ENCODE measurements around the gene EFHC2. TPM values are rescaled to one million over a fixed set of nuclear protein-coding genes. Genes with fewer than 3 reads are reported as not detected.

The EFHC2 gene
- total RNA-seq, 1 experiment from 2014 or later, result 4.3 TPM

GRCh38 chrX:44225667-44226066 lies 117.8 kb downstream of the EFHC2 start:
- peaks cover 10% of the 10 kb centered on the region for H3K4me1 ChIP-seq (replicated peaks; ENCODE audit: insufficient read depth)
- no peaks in the 10 kb centered on the region for H3K79me2 ChIP-seq (ENCODE audit: low read depth)
- TF ChIP-seq EZH2 (IDR thresholded peaks at IDR 0.05; ENCODE audit: low read depth), result no peak
- TF ChIP-seq, protein P1, sequence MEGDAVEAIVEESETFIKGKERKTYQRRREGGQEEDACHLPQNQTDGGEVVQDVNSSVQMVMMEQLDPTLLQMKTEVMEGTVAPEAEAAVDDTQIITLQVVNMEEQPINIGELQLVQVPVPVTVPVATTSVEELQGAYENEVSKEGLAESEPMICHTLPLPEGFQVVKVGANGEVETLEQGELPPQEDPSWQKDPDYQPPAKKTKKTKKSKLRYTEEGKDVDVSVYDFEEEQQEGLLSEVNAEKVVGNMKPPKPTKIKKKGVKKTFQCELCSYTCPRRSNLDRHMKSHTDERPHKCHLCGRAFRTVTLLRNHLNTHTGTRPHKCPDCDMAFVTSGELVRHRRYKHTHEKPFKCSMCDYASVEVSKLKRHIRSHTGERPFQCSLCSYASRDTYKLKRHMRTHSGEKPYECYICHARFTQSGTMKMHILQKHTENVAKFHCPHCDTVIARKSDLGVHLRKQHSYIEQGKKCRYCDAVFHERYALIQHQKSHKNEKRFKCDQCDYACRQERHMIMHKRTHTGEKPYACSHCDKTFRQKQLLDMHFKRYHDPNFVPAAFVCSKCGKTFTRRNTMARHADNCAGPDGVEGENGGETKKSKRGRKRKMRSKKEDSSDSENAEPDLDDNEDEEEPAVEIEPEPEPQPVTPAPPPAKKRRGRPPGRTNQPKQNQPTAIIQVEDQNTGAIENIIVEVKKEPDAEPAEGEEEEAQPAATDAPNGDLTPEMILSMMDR (conservative IDR thresholded peaks at IDR 0.05), result no peak
- no peak for DNase-seq
- CTCF ChIA-PET, result no interaction called here
- BruUV-seq (replicated peaks), result no TSS peak
- no peak overlapping the region for H2AFZ ChIP-seq
- H3K9me2 ChIP-seq (ENCODE audit: insufficient read depth), result no peaks in the 10 kb centered on the region
- no peaks in the 10 kb centered on the region for H3K27me3 ChIP-seq (ENCODE audit: insufficient read depth, low read depth)
- H4K20me1 ChIP-seq (ENCODE audit: insufficient read depth), result no peaks in the 10 kb centered on the region
- no peaks in the 10 kb centered on the region for H3K36me3 ChIP-seq (ENCODE audit: low read depth)
- H3K4me3 ChIP-seq, result no peak overlapping the region
- no peaks in the 10 kb centered on the region for H3K9me3 ChIP-seq (ENCODE audit: insufficient read depth, low read depth)
- no peaks in the 10 kb centered on the region for H3F3A ChIP-seq (ENCODE audit: insufficient read depth, low read depth)
- no peak overlapping the region for H3K4me2 ChIP-seq
- no peak overlapping the region for H3K27ac ChIP-seq
- intact Hi-C loops (cut with micrococcal nuclease; ENCODE audit: unreplicated experiment), result no loop called here
- POLR2A ChIA-PET (ENCODE audit: unreplicated experiment), result no interaction called here

DNA sequence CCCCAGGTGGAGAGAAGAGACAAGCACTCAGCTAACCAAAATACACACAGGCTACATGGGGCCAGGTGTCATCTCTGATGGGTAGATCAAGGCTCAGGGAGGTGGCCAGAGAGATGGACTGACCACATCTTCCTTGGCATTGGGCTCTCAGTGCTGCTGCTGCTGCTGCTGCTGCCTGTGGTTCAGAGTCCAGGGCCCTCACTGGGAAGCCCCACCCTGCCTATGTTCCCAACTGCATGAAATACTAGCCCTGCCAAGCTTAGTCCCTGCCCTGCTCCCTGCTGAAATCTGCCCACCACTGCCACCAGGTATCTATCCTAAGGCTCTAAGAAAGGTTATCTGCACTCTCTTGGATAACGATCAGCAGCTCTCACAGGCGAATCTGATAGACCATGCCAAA lies 118.7 kb downstream of the EFHC2 start:
- H3K4me3 ChIP-seq, result no peak overlapping the region
- no peak overlapping the region for H3K4me2 ChIP-seq
- DNase-seq, result no peak
- H3K79me2 ChIP-seq (ENCODE audit: low read depth), result no peaks in the 10 kb centered on the region
- POLR2A ChIA-PET (ENCODE audit: unreplicated experiment), result no interaction called here
- no TSS peak for BruUV-seq (replicated peaks)
- CTCF ChIA-PET, result no interaction called here
- no peaks in the 10 kb centered on the region for H3K36me3 ChIP-seq (ENCODE audit: low read depth)
- H3F3A ChIP-seq (ENCODE audit: insufficient read depth, low read depth), result no peaks in the 10 kb centered on the region
- H2AFZ ChIP-seq, result no peak overlapping the region
- TF ChIP-seq EZH2 (IDR thresholded peaks at IDR 0.05; ENCODE audit: low read depth), result no peak
- TF ChIP-seq, protein P1 (conservative IDR thresholded peaks at IDR 0.05), result no peak
- H4K20me1 ChIP-seq (ENCODE audit: insufficient read depth), result no peaks in the 10 kb centered on the region
- H3K27me3 ChIP-seq (ENCODE audit: insufficient read depth, low read depth), result no peaks in the 10 kb centered on the region
- no peak overlapping the region for H3K27ac ChIP-seq
- H3K9me2 ChIP-seq (ENCODE audit: insufficient read depth), result no peaks in the 10 kb centered on the region
- intact Hi-C loops (cut with micrococcal nuclease; ENCODE audit: unreplicated experiment), result no loop called here
- no peaks in the 10 kb centered on the region for H3K9me3 ChIP-seq (ENCODE audit: insufficient read depth, low read depth)
- peaks cover 10% of the 10 kb centered on the region for H3K4me1 ChIP-seq (replicated peaks; ENCODE audit: insufficient read depth)

DNA sequence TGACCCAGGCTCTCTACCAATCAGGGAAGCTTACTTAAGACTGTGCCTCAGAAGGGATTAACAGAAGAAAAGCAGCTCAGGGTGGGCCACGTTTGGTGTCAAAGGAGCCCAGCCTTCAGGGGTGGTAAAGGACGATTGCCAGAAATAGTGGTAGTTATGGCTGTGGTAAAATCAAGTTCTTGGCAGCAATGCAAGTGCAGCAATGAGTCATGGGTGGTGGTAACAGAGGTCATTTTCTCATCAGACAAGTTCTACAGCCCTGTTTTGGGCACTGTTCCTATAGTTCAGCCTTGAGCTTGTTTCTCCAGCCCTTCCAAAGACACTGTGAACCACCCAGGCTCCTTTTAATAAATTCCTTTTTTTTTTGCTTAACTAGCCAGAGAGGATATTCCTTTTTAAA lies 120.3 kb downstream of the EFHC2 start:
- DNase-seq, result peak; percentile 37 to 62
- Histone ChIP-seq H3K79me2 (ENCODE audit: low read depth) (no peaks in the 10 kb centered on the region), H2AFZ (no peak overlapping the region), H3K9me2 (ENCODE audit: insufficient read depth) (no peaks in the 10 kb centered on the region), H3K4me3 (no peak overlapping the region), H4K20me1 (ENCODE audit: insufficient read depth) (no peaks in the 10 kb centered on the region), H3K9me3 (ENCODE audit: insufficient read depth, low read depth) (no peaks in the 10 kb centered on the region), H3K27ac (peak overlapping the region; percentile 32; the same call in 1 of the 2 replicates), H3F3A (ENCODE audit: insufficient read depth, low read depth) (no peaks in the 10 kb centered on the region), H3K4me2 (peak overlapping the region; percentile 49; the same call in 1 of the 2 replicates), H3K27me3 (ENCODE audit: insufficient read depth, low read depth) (no peaks in the 10 kb centered on the region), H3K36me3 (ENCODE audit: low read depth) (no peaks in the 10 kb centered on the region), H3K4me1 (replicated peaks; ENCODE audit: insufficient read depth) (peaks cover 10% of the 10 kb centered on the region)
- POLR2A ChIA-PET (ENCODE audit: unreplicated experiment), result interaction anchor here (0.6 kb wide), 1 partner anchor 545 kb away, joined by 4 read pairs; no protein-coding TSS in a partner anchor
- TF ChIP-seq, protein P1 (conservative IDR thresholded peaks at IDR 0.05), result no peak
- TF ChIP-seq EZH2 (IDR thresholded peaks at IDR 0.05; ENCODE audit: low read depth), result no peak
- intact Hi-C loops (cut with micrococcal nuclease; ENCODE audit: unreplicated experiment), result no loop called here
- no TSS peak for BruUV-seq (replicated peaks)
- CTCF ChIA-PET, result interaction anchor here (0.5 kb wide), 1 partner anchor 265 kb away, joined by 3 read pairs; no protein-coding TSS in a partner anchor
